Right lobe of liver (tissue), 6 donors: ENCODE measurements around the gene UACA. TPM values are rescaled to one million over a fixed set of nuclear protein-coding genes. Genes with fewer than 3 reads are reported as not detected.

Experiments
- ATAC-seq, 4 donors: fragments of 200-7000 bp; cut with Tn5 transposase; one replicate each; pipeline ENCODE4 v1.9.1; 2020; ENCODE audit warnings: mild to moderate bottlenecking in 4 of 4, moderate library complexity in 4 of 4
- DNase-seq, 3 donors: peaks; one replicate each; pipeline ENCODE4 v3.0.0-alpha.2; 2020
- H3K27ac ChIP-seq, 3 donors: fragments of 200-600 bp; one replicate each; pipeline ENCODE4 v1.8.0; 2022
- H3K27me3 ChIP-seq, 2 donors: fragments of 200-600 bp; one replicate each; pipeline ENCODE4 v1.8.0; 2022
- H3K36me3 ChIP-seq, 4 donors: fragments of 200-600 bp; sonication (generic) in 1 of 4; one replicate each; pipeline versions ENCODE4 v1.5.1 to v1.8.0; 2017 to 2022; ENCODE audit warnings: control low read depth in 1 of 4
- H3K4me1 ChIP-seq, 4 donors: fragments of 200-600 bp; sonication (generic) in 1 of 4; one replicate each; pipeline versions ENCODE4 v1.5.1 to v1.8.0; 2017 to 2022; ENCODE audit warnings: control low read depth in 1 of 4
- H3K4me3 ChIP-seq, 3 donors: fragments of 200-600 bp; one replicate each; pipeline ENCODE4 v1.8.0; 2022
- H3K9me3 ChIP-seq, 4 donors: fragments of 200-600 bp; sonication (generic) in 1 of 4; one replicate each; pipeline versions ENCODE4 v1.5.1 to v1.8.0; 2017 to 2022; ENCODE audit warnings: control low read depth in 1 of 4
- CTCF ChIP-seq, 4 donors: fragments of 200-600 bp in 3 of 4; fragments of 450-650 bp in 1 of 4; IDR thresholded peaks; one replicate each; pipeline versions ENCODE4 v1.5.1 to v1.8.0; 2016 to 2022; ENCODE audit warnings: antibody characterized with exemption in 4 of 4, mild to moderate bottlenecking in 2 of 4
- POLR2A ChIP-seq: fragments of 450-650 bp; IDR thresholded peaks from one replicate; pipeline ENCODE4 v1.6.1; 2017; ENCODE audit warnings: antibody characterized with exemption, mild to moderate bottlenecking
- WGBS: methylation state at CpG from one replicate; pipeline ENCODE4 v1.1.6; 2018; ENCODE audit warnings: low coverage, low lambda C conversion rate; ENCODE audit not compliant: insufficient coverage; ENCODE audit errors: missing lambda C conversion rate; 5-methylcytosine and 5-hydroxymethylcytosine counted together
- intact Hi-C, 2 donors: fragments of 100-400 bp; cut with DNase I; formaldehyde crosslinking; loops; one replicate each; pipeline versions ENCODE4 v1.11.2 to v1.14.1; 2022
- total RNA-seq, 6 experiments: library from RNA; depleted of rRNA in 2 of 6; stranded (reverse); fragments of >200 nt in 2 of 6; fragmentation: NEBNext Ultra II Directional in 3 of 6; extraction: Animal tissue kit (Norgen Biotek cat#: 25700) in 3 of 6; gene quantifications; one replicate each; pipeline versions ENCODE4 v1.1.0 to v1.2.4, GENCODE V29; 2016 to 2023
- donor health status: DM: no; HTN: yes; CAD: no.
- donor health status: DM: no; HTN: no; CAD: no.
- donor health status: DM: no; HTN: no; CAD: no.
- donor health status: DM: no; HTN: yes; CAD: no.
- donor health status: DM: no; HTN: yes; CAD: no.

UACA gene
- total RNA-seq, 6 experiments from 2014 or later = 10.1 to 22.3 (median 14.4) TPM

GRCh38 chr15:70788114-70789049, 25.0 kb upstream of the UACA start:
- peak overlapping the region in 1 of 3 donors; percentile 65 for H3K27ac ChIP-seq
- H3K4me3 ChIP-seq = no peak overlapping the region
- no peaks in the 10 kb centered on the region for H3K9me3 ChIP-seq
- H3K4me1 ChIP-seq = no peaks in the 10 kb centered on the region
- no peaks in the 10 kb centered on the region for H3K27me3 ChIP-seq
- H3K36me3 ChIP-seq = no peaks in the 10 kb centered on the region
- peak in 1 of 3 donors; percentile 12 for DNase-seq
- intact Hi-C loops = no loop called here
- no CpG with 5 or more reads among the region's 6 CpGs for WGBS
- peak; percentile 64 to 97 (median 80) for ATAC-seq
- TF ChIP-seq CTCF (IDR thresholded peaks at IDR 0.05) (no peak), POLR2A (no peak)

GRCh38 chr15:70786996-70787395, 23.6 kb upstream of the UACA start:
- ATAC-seq (no peak), DNase-seq (peak in 1 of 3 donors; percentile 2)
- H3K4me1 ChIP-seq = no peaks in the 10 kb centered on the region
- no peaks in the 10 kb centered on the region for H3K36me3 ChIP-seq
- intact Hi-C loops = no loop called here
- TF ChIP-seq POLR2A (no peak), CTCF (IDR thresholded peaks at IDR 0.05) (no peak)
- H3K4me3 ChIP-seq = no peak overlapping the region
- H3K27ac ChIP-seq = no peak overlapping the region
- no peaks in the 10 kb centered on the region for H3K9me3 ChIP-seq
- no peaks in the 10 kb centered on the region for H3K27me3 ChIP-seq
- WGBS = 100% methylated on average over 2 of the region's 4 CpGs

- H3K36me3 ChIP-seq = no peaks in the 10 kb centered on the region
- H3K9me3 ChIP-seq = no peaks in the 10 kb centered on the region
- 100% methylated on average over 1 of the region's 6 CpGs for WGBS
- no peaks in the 10 kb centered on the region for H3K4me1 ChIP-seq
- H3K4me3 ChIP-seq = no peak overlapping the region
- ATAC-seq (peak in 1 of 4 donors; percentile 19), DNase-seq (no peak)
- no peak overlapping the region for H3K27ac ChIP-seq
- intact Hi-C loops = no loop called here
- H3K27me3 ChIP-seq = no peaks in the 10 kb centered on the region
- TF ChIP-seq CTCF (IDR thresholded peaks at IDR 0.05) (no peak), POLR2A (no peak)
Observed at GRCh38 chr15:70783610-70784022, 20.3 kb upstream of the UACA start.

GRCh38 chr15:70783041-70783440, 19.7 kb upstream of the UACA start:
- ATAC-seq = no peak

More at GRCh38 chr15:70783041-70783440, 19.7 kb upstream of the UACA start:
- no peaks in the 10 kb centered on the region for H3K4me1 ChIP-seq
- intact Hi-C loops = no loop called here
- WGBS = 66% methylated on average over 3 of the region's 3 CpGs
- H3K27ac ChIP-seq = no peak overlapping the region
- no peak overlapping the region for H3K4me3 ChIP-seq
- no peaks in the 10 kb centered on the region for H3K9me3 ChIP-seq
- no peaks in the 10 kb centered on the region for H3K36me3 ChIP-seq
- TF ChIP-seq POLR2A (no peak), CTCF (IDR thresholded peaks at IDR 0.05) (no peak)
- DNase-seq = no peak
- no peaks in the 10 kb centered on the region for H3K27me3 ChIP-seq
